Fibroblast of lung (primary cell): ENCODE data around the gene POGZ.

Experiments used
- EZH2 ChIP-seq: IDR thresholded peaks from 2 replicates; pipeline ENCODE4 v1.5.1; 2012; ENCODE audit warnings: low read length, control low read depth, mild to moderate bottlenecking; ENCODE audit errors: missing control alignments
- TF ChIP-seq, protein P1 (sequence below), 2 donors: IDR thresholded peaks in 1 of 2; conservative IDR thresholded peaks in 1 of 2; 1 replicate in 1 of 2; 2 replicates in 1 of 2; pipeline ENCODE4 v1.5.1; 2011 to 2012; ENCODE audit warnings: low read length in 2 of 2, control low read depth in 1 of 2, inconsistent platforms in 1 of 2, low read depth in 1 of 2, mild to moderate bottlenecking in 1 of 2

DNA sequence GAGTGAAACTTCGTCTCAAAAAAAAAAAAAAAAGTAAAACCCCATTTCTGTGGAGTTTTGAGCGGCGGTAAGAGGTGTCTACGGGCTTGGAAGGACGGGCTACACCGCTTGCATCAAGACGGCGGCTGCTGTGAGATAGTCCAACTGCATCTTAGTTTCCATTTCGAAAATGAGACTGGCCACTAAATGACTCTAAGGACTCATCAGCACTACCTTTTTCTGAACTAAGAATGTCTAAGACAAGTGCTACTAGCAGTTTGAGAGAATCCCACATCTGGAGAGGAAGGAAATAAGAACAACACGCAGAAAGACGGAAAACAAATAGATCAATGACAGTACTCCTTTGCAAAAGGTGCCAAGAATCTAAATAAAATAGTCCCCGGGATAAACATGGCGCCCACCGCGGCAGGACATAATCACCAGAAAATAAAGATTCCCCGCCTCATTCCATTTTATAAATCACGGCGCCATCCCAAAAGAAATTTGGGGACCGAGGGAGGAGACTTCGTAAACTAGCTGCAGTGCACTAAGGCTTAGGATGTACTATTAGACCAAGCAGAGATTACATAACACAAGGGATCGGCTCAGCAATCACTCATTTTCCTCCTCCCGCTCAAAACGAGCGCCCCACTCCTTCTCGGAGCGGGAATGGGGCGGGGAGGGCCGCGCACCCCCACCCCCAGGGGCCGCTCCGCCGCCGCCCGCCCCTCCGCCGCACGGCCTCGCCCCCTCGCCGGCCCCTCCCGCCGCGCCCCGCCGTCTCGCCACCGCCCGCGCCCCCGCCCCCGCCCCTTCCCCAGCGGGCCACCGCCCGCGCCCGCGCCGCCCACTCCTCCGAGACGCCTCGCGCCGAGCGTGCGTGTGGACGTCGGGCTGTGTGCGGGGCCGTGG lies 1.1 kb downstream of the POGZ start:
- TF ChIP-seq EZH2, result no peak
- TF ChIP-seq, protein P1, sequence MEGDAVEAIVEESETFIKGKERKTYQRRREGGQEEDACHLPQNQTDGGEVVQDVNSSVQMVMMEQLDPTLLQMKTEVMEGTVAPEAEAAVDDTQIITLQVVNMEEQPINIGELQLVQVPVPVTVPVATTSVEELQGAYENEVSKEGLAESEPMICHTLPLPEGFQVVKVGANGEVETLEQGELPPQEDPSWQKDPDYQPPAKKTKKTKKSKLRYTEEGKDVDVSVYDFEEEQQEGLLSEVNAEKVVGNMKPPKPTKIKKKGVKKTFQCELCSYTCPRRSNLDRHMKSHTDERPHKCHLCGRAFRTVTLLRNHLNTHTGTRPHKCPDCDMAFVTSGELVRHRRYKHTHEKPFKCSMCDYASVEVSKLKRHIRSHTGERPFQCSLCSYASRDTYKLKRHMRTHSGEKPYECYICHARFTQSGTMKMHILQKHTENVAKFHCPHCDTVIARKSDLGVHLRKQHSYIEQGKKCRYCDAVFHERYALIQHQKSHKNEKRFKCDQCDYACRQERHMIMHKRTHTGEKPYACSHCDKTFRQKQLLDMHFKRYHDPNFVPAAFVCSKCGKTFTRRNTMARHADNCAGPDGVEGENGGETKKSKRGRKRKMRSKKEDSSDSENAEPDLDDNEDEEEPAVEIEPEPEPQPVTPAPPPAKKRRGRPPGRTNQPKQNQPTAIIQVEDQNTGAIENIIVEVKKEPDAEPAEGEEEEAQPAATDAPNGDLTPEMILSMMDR (conservative IDR thresholded peaks at IDR 0.05 in 1 of 2, IDR thresholded peaks at IDR 0.05 in 1 of 2; ENCODE audit: low read depth in 1 of 2, low read length in 2 of 2), result no peak
